ENCODE data around the gene IL22. TPM values are rescaled to one million over a fixed set of nuclear protein-coding genes. Genes with fewer than 3 reads are reported as not detected.

The IL22 gene
- total and polyA plus RNA-seq, 9 of the 15 experiments (the other 6 are each of a cell fraction or from before 2014, with no cell fraction given) = not detected

GRCh38 chr12:68223067-68223747 is 30.2 kb downstream of the IL22 start (continued):
- TF ChIP-seq SNIP1 (IDR thresholded peaks at IDR 0.05; ENCODE audit: low read depth) (no peak), RAD21 (CRISPR knock-in tag; conservative IDR thresholded peaks at IDR 0.05 in 1 of 2, IDR thresholded peaks at IDR 0.05 in 1 of 2) (peak; percentile 97), RFX1 (IDR thresholded peaks at IDR 0.05) (peak; percentile 54), STAG1 (CRISPR knock-in tag; IDR thresholded peaks at IDR 0.05; ENCODE audit: borderline replicate concordance) (peak; percentile 93), ZFP36 (IDR thresholded peaks at IDR 0.05; ENCODE audit: low read depth, low read length, partially characterized antibody) (peak; percentile 47)

GRCh38 chr12:68222326-68222725 is 31.1 kb downstream of the IL22 start:
- BruUV-seq (replicated peaks) = no TSS peak
- ChIA-PET CTCF (ENCODE audit: low intra/inter-chr PET ratio) (interaction anchor here (1.7 to 3.3 kb wide), 2 partner anchors 95 to 182 kb away, joined by 5 to 30 read pairs; no protein-coding TSS in a partner anchor), POLR2A (no interaction called here)
- intact Hi-C loops (cut with micrococcal nuclease) (no loop called here), in situ Hi-C loops (cut with MboI) (no loop called here)
- FAIRE-seq (no peak), ATAC-seq (no peak; the same call in 2 of the 3 replicates), DNase-seq (ENCODE audit: extremely low read depth in 1 of 4, low spot score in 3 of 4) (no peak)
- Histone ChIP-seq H3K4me1 (replicated peaks in 1 of 2; ENCODE audit: control insufficient read depth in 2 of 2, insufficient read depth in 2 of 2, low read length in 2 of 2) (no peaks in the 10 kb centered on the region; a peak in 1 of 5 replicates), H3K27me3 (ENCODE audit: control insufficient read depth in 2 of 2, insufficient read depth in 2 of 2, low read length in 2 of 2) (peaks cover 3 to 7% of the 10 kb centered on the region in 2 experiments; a peak in 2 of 5 replicates), H2AFZ (ENCODE audit: low read depth, low read length) (0 out of 2 replicates have a peak overlapping the region, but pooled peaks have one; percentile 5), H3K9me3 (replicated peaks; ENCODE audit: control insufficient read depth, insufficient read depth, low read depth, low read length) (no peaks in the 10 kb centered on the region), H3K36me3 (ENCODE audit: control insufficient read depth, insufficient read depth, low read length) (no peaks in the 10 kb centered on the region), H3K27ac (ENCODE audit: extremely low read depth, low read depth, low read length) (no peak overlapping the region), H4K20me1 (replicated peaks; ENCODE audit: control insufficient read depth, insufficient read depth, low read length) (no peaks in the 10 kb centered on the region), H3K4me3 (no peak overlapping the region), H3K9me1 (ENCODE audit: control insufficient read depth, insufficient read depth, low read length) (no peaks in the 10 kb centered on the region), H3K4me2 (ENCODE audit: insufficient read depth, low read length) (no peak overlapping the region), H3K79me2 (ENCODE audit: control insufficient read depth, insufficient read depth, low read length) (no peaks in the 10 kb centered on the region), H3K9ac (ENCODE audit: insufficient read depth in 1 of 2, low read depth in 2 of 2, low read length in 2 of 2) (no peak overlapping the region)
- TF ChIP-seq SNAPC5 (CRISPR knock-in tag; IDR thresholded peaks at IDR 0.05) = no peak
- peak; percentile 44; the same call in 1 of the 2 replicates for TF ChIP-seq CEBPB (tag; IDR thresholded peaks at IDR 0.05)
- no peak for TF ChIP-seq CEBPG (CRISPR knock-in tag; IDR thresholded peaks at IDR 0.05)
- 0 out of 4 replicates have a peak, but pooled peaks of 1 of the 2 experiments have one; percentile 23 for TF ChIP-seq CEBPG (tag; conservative IDR thresholded peaks at IDR 0.05 in 1 of 2, IDR thresholded peaks at IDR 0.05 in 1 of 2)
- WGBS (ENCODE audit: insufficient coverage, low coverage, missing lambda C conversion rate) = 37% methylated on average over 6 of the region's 6 CpGs
